A204.1 (cell line): Measurements from ENCODE around the gene MYO18A.
"Not testable (repeated sequence)": the region's sequence is repeated elsewhere in the genome, so short reads cannot be mapped to it uniquely, and the experiment has no call there.

Experiments used
- FAIRE-seq: peaks from 2 replicates; lab custom pipeline; 2012; peaks lifted over from hg19 to GRCh38; lab: Jason Lieb, UNC

MYO18A gene

DNA sequence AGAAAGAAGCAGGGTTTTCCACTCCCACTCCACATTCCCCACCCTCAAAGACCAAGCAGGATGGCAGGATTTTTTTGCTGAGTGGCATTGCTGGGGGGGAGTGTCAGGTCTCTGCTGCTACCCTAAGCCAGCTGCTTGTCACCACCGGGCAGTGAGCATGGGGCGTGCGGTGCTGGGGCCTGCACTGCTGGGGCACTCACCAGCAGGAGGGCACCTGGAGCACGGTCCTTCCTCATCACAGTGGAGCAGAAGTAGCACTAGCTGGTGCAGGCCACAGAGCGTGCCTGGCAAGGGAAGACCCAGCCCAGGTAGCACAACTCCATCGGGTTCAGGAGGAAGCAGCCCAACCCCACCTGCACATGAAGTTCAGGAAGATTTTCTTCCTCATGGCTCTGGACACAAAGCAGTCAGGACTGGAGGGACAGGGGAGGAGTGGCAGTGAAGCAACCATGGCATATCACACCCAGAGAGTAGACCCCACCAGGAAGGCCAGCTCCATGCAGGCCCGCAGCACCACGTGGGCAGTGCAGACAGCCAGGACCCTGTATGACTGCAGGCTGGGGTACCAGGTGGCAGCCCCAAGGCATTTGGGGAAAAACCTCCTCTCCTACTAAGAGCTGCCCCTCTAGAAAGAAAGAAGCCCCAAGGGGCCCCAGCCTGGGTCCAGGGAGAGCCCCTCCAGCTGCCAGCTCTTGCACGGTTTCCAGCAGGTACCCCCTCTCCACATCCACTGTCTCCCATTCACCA, 16.7 kb upstream of the MYO18A start:
- no peak for FAIRE-seq

DNA sequence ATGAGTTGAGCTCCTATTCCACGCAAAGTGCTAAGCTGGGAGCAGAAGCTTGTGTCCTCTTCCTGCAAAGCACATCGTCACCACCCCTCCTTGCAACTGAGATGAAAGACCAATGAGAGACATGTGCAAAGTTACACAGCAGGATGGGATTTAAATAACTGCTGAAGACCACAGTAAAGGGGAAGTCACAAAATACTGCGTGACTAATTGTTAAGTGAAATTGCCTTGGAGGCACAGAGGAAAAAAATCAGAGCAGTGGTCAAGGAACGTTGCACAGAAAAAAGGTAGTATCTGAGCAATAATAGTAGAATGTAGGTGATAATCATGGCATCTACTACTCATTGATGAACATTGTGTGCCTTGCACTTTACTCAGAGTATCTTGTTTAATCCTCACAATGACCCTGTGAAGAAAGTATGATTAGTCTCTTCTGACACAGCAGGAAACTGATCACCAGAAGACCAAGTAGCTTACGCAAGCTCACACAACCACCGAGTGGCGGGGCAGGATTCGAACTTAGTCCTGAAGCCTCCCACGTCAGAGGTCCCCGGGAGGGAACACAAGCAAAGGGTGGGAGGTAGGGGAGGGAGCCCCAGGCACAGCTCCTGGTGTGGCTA, 15.4 kb upstream of the MYO18A start:
- no peak for FAIRE-seq

DNA sequence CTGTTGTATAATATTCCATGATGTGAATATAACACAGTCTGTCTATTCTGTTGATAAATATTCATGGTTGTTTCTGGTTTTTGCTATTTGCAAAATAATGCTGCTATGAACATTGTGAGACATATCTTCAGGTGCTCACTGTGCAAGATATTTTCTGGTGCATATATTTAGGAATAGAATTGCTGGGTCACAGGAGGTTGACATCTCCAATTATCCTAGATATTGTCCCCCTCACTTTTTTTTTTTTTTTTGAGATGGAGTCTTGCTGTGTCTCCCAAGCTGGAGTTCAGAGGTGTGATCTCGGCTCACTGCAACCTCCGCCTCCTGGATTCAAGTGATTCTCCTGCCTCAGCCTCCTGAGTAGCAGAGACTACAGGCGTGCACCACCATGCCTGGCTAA, 14.5 kb upstream of the MYO18A start:
- no peak for FAIRE-seq

DNA sequence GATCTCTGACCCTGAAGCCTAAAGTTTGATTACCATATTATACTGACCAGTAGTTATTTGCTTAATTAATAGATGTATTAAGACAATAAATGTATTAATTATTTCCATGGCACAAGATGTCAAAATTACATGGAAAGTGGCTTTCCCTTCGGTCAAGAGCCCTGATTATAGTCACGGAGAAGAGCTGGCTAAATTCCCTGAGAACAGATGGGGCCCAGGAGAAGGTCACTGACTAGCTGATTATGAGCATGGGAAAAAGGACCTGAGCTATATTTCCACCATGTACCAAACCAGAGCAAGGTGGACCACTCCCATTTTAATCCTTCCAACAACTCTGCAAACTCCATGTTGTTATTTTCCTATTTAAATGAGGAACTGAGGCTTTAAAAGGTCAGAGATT, 12.9 kb upstream of the MYO18A start:
- no peak for FAIRE-seq

DNA sequence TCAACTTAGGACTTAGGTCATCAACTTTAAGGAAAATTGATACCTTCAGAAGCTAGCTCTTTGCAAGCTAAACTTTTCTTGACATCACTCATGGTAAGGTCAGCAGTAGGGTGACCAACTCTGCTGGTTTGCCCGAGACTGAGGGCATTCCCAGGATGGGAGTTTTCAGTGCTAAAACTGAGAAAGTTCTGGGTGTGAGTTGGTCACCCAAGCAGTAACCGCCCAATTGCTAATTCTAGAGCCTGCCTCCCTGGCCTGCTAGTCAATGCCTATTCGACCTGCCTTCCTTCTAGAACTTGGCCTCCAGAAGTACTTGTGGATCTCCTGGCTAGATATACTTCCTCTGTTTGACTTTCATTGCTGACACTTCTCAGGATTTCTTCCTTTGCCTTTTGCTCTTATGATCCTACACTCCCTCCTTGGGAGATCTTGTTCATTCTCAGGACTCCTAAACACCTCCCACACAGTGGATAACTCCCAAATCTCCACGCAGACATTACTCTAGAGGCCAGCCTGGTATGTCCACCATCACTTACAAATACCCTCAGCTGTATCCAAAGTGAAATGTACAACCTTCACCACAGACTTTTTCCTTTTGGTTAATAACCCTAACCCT, 10.5 kb upstream of the MYO18A start:
- no peak for FAIRE-seq

DNA sequence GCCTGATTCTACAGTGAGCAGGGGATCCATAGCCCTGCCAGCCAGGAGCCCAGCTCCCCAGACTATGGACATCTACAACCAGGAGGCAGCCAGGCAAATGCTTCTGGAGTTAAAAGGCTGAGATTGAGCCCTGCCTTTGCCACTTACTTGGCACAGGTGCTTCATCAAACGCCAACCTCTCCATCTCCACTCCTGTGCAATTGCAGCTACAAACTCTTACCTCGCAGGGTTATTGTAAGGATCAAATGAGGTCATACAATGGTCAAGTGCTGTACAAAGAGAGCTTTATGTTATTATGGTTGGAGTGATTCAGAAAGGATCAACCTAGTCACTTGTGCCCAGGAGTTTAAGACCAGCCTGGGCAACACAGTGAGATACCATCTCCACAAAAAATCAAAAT, 9.8 kb upstream of the MYO18A start:
- FAIRE-seq: no peak

DNA sequence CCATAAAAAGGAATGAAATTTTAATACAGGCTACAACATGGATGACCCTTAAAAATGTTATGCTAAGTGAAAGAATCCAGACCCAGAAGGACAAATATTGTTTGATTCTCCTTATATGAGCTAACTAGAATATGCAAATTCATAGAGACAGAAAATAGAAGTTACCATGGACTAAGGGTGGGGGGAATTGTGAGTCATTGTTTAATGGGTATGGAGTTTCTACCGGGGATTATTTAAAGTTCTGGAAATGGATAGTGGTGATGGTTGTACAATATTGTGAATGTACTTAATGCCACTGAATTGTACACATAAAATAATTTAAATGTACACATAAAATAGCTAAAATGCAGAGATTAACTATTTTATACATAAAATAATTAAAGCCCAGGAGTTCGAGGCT, 9.2 kb upstream of the MYO18A start:
- no peak for FAIRE-seq

DNA sequence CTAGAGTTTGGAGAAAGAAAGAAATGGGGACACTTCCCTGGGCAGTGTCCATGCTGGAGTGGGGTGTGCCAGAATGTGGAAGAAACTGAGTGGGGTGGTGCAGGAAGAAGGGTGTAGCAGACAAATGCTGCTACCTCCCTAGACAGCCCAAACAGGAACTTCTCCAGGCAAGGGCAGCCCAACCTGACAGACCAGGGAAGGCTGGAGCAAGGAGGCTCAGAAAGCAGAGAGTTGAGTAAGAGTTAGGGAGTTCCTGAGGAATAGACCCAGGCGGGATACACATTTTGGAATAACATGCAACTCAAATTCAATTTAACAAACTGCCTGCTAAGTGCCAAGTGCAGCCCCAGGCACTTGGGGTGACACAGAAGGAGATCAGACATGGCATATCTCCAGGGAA, 1.0 kb upstream of the MYO18A start:
- FAIRE-seq: no peak

DNA sequence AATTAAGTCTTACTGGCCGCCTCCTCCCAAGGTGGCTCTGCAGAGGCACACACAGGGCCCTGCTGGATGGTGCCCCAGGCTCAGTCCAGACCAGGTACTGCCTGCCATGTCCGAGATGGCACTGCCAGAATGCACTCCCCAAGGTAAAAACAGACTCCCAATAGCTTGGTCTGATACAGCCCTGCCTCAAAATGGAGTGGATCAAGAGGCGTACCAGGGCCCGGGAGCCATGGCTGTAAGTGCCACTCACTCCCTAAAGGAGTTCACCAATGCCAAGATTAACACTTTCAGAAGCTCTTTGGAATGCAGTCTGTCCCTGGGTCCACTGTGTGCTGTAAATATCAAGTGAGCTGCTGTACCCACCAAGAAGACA, 576 bp upstream of the MYO18A start:
- FAIRE-seq: no peak

DNA sequence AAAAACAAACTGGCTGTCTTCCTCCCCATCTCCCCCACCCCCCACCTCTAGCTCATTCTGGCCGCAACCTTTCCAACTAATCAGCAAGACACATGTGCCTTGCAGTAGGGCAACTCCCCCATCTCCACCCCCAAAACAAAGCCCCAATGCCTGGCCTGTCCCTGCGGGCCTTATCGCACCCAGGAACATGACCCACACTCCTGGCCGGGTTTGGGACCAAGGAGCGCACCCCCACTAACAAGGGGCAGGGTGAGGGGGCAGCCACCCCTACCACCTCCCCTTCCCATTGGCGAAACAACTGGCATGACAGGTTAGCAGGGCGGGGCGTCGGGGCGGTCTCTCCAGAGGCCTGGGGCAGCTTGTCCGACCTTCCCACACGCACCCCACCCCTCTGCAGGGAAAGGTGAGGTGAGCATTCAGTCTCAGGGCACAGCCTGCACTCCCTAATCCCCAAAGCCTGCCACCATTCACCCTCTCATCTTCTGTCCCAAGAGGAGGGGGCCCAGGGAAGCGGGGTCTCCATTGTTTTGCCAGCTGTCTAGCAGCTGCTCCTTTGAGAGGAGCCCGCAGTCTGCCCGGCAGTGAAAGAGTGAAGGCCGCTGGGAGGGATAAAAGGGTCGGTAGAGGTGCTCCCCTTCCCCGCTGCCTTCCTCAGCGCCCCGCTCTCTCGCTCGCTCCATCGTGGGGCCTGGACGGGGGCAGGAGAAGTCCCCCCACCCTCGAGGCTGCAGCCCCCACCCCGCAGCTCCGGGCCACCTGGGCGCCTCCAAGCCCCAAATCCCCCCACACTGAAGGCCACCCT, 765 bp downstream of the MYO18A start:
- no peak for FAIRE-seq

DNA sequence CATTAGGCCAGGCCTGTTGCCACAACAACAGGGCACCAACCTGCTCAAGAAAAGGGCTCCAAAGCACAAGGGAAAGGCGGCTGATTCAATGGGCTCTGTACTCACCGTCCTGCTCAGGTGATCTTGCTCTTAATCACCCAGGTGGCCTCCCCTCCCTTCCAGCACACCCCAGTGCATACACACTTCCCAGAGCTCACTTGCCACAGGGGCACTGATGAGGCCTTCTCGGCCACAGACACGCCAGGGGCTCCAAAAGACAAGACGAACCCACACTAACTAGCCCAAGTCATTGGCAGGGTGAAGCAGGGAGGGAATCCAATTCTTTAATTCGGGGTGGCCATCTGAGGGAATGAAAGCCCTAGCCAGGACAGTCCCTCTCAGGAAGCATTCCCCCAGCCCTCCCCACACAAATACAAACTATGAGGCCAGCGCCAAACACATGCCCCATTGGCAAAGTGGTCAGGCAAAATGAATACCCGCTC, 1.4 kb downstream of the MYO18A start:
- no peak for FAIRE-seq

DNA sequence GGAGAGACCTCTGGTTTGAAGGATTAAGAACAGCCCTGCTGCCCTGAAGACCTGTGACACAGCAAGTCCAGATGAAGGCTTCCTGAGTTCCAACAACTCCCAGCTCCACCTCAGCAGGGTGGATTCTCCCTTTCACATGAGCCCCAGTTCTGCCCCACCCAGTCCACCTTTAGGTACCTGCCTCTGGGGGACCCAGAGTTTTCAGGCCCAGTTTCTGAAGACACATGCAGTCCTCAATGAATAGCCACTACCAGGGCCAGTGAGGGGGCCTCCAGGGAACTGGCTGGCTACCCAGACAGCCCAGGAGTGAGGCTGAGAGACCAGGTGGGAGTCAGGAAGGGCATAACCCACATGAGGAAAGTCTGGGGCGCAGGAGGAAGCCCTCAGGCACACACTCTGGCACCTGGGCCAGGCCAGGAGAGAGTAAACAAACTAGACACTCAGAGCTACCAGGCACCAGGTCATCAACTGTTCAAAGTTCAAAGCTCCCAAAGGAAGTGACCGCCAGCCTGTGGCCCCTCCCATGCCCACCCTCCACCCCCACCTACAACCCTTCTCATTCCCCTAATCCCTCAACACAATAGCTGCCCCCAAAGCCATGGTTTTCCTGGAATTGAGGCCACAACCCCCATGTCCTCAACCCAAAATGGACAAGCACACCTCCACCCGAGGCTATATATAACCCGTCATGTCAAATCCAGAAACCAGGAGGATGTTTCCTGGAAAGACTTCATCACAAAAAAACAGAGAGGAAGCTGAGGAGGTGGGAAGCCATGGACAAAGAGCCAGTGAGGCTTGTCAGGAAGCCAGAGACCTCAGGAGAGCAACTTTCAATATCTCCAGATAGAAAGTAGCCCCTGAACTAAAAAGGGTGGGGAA, 2.1 kb downstream of the MYO18A start:
- no peak for FAIRE-seq

DNA sequence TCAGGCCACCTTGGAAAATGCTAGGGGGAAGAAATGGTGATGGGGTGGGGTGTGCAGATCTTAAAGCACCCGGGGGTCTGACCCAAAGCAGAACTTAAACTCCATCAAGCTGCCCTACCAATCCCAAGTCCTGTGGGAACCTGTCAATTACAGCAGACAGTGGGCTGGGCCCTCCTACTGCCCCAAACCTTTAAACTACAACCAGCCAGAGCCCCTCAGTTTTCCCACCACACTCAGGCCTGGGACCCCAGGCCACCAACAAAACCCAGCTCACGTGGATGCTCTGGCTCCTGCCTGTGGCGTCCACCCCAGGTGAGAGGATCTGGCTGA, 2.7 kb downstream of the MYO18A start:
- FAIRE-seq: no peak

DNA sequence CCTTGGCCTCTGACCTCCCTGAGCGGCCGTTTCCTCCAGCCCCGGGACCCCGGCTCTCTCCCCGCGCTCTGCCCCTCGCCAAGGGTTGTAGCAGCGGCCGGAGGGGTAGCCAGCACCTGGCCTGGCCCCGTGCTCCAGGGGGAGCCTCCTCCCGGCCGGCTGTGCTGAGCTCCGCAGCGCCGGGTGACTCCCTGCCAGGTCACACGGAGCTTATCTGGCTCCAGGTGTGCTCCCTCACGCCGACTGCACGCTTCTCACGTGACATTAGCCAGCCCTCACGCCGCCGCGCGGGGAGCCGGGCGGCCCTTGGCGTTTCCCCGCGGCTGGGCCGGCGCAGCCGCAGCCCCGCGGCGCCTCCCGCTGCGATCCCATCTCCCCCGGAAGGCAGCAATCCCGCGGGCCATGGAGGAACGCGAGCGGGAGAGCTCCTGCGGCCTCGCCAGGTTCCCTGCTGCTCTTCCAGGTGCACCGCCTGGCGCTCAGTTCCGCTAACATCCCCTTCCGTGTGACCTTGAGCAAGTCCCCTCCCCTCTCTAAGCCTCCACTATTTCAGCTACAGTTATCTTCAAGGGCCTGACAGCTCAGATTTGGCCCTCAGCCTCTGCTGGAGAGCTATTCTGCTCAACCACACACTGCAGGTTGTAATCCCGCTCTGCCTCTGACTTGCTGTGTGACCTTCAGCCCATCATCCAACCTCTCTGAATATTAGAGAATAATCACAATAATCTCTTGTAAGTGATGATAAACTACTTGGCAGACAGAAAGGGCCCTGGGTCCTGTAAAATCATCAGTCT, 3.4 kb downstream of the MYO18A start:
- no peak for FAIRE-seq

DNA sequence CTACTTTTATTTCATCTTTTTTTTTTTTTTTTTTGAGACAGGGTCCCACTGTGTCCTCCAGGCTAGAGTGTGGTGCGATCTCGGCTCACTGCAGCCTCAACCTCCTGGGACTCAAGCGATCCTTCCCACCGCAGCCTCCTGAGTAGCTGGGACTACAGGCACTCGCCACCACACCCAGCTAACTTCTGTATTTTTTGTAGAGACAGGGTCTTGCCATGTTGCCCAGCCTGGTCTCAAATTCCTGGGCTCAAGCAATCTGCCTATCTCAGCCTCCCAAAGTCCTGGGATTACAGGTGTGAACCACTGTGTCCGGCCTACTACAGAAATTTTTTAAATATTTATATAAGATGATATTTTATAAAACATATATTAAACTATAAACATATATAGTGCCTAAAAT, 4.8 kb downstream of the MYO18A start:
- FAIRE-seq: no peak

DNA sequence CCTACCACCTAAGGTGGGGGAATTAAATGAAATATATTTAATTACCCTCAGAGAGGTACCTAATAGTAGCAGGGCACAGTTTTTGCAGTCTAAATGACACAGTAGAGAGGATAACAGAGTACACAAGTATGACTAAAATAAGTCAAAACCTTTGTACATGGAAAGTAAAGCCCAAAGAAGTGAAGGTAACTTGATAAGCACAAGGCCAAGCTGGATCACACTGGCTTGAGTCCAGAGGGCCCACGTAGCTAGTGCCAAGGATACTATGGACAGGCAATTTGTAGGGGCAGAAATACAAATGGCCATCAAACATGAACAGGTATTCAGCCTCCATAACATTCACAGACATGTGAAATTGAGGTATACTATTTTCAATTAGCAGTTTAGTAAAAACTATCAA, 7.6 kb downstream of the MYO18A start:
- no peak for FAIRE-seq

DNA sequence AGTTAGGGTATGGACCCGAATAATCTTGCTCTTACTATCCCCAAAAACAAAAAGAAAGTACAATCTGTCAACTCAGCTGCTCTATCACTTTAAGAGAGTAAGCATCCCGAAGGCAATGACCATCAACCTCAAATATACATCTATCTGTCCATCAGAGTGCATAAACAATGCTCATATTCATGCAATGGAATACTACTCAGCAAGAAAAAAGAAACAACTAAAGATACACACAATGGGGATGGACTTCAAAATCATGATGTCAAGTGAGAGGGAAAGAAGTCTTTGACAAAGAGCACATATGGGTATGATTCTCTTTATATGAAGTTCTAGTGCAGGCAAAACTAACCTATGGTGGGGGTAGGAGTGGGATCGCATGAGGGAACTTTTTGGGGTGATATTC, 9.5 kb downstream of the MYO18A start:
- no peak for FAIRE-seq

DNA sequence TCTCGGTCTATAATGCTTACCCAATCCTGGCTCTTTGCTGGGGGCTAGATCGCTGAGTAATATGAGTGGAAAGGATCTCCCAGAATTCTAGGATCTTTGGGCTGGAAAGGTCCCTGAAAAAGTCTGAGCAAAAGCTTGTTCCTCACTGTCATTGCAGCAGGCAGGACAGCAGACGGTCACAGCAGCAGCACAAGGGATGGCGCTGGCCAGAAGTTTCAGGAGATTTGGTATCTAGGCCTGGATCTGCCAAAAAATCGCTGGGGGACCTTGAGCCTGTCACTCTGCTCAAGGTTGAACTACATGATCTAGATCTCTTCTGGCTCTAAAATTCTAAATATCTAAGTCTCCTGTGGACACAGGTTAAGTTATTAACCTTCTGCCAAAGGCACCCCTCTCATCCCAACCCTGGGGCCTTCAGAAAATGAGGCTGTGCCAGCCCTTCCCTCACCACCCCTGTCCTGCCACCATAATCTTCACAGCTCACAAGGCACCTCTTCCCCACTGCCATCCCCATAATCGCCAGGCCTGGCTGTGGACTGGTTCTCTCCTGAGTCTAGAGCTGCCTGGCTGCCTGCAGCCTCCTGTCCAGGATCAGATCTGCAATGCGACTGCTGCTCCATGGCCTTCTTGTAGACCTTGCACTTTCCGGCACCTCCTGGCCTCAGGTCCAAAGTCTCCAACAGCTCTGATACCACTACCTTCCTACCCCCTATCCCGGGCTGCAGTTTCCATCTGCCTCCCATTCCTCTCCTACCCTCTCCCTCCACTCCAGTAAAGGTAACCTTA, 10.2 kb downstream of the MYO18A start:
- FAIRE-seq: no peak

DNA sequence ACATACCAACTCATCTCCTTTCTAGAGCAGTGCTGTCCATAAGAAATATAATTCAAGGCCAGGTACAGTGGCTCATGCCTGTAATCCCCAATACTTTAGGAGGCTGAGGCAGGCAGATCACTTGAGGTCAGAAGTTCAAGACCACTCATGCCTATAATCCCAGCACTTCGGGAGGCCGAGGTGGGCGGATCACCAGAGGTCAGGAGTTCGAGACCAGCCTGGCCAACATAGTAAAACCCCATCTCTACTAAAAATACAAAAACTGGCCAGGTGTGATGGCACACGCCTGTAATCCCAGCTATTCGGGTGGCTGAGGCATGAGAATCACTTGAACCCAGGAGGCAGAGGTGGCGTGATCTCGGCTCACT, 11.5 kb downstream of the MYO18A start:
- not testable (repeated sequence) for FAIRE-seq

DNA sequence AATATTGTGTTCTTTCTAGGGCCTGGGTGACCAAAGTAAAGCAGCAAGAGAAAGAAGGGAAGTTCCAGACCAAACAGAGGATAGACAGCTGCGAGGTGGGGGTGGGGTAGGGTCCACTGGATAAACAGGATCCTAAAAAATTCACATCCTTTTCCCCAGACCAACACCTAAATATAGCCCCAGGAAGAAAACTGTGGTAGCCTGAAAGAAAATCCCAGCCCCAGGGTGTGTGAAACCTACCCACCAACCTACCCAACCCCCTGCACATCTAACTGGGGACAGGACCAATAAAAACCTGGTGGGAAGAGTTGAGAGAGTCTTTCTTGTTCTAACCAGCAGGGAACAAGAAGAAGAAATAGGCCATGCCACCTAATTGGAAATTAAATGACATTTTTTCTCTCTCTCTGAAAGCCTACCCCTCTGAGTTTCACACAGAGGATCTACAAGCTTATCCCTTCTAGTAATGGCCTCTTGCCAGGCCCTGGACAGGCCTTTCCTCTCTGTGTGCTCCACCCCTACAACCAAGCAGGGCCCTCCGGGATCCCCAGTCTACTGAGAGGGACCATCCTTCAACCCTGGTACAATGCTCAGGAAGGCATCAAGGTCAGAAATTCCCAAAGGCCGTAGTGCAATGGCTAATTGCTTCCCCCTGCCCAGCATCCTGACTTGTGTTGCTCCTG, 12.0 kb downstream of the MYO18A start:
- FAIRE-seq: no peak
